HG03175 (cell line): ENCODE data around the gene TFAP2E.
A peak's percentile ranks its signal among the peaks of the same experiment; 100 is the strongest.
"Not testable (repeated sequence)": the region's sequence is repeated elsewhere in the genome, so short reads cannot be mapped to it uniquely, and the experiment has no call there.

Source experiments
- ATAC-seq: cut with Tn5 transposase; IDR thresholded peaks from one replicate; pipeline ENCODE4 v1.9.1; 2021; ENCODE audit warnings: mild to moderate bottlenecking, moderate library complexity; ENCODE audit not compliant: unreplicated experiment

The TFAP2E gene

GRCh38 chr1:35571263-35571662, 1.9 kb upstream of the TFAP2E start:
- no peak for ATAC-seq

GRCh38 chr1:35572296-35572695, 818 bp upstream of the TFAP2E start:
- no peak for ATAC-seq

- no peak for ATAC-seq
These were observed 1.1 kb downstream of the TFAP2E start for GRCh38 chr1:35574125-35574654.

- ATAC-seq = no peak
These were observed 1.7 kb downstream of the TFAP2E start for GRCh38 chr1:35574655-35575415.

- ATAC-seq = no peak
These were observed 2.4 kb downstream of the TFAP2E start for GRCh38 chr1:35575416-35575958.

GRCh38 chr1:35576061-35576765, 3.1 kb downstream of the TFAP2E start:
- ATAC-seq = no peak

GRCh38 chr1:35576766-35577070, 3.6 kb downstream of the TFAP2E start:
- ATAC-seq = not testable (repeated sequence)

GRCh38 chr1:35577071-35577998, 4.2 kb downstream of the TFAP2E start:
- ATAC-seq = peak; percentile 84

- no peak for ATAC-seq
These were observed 7.9 kb downstream of the TFAP2E start for GRCh38 chr1:35580949-35581388.

- not testable (repeated sequence) for ATAC-seq
These were observed 8.5 kb downstream of the TFAP2E start for GRCh38 chr1:35581621-35582020.

GRCh38 chr1:35585281-35585680, 12.2 kb downstream of the TFAP2E start:
- ATAC-seq = no peak

- not testable (repeated sequence) for ATAC-seq
These were observed 12.7 kb downstream of the TFAP2E start for GRCh38 chr1:35585805-35586204.

GRCh38 chr1:35586808-35587207, 13.7 kb downstream of the TFAP2E start:
- ATAC-seq = no peak

GRCh38 chr1:35587736-35588135, 14.6 kb downstream of the TFAP2E start:
- ATAC-seq = no peak

- no peak for ATAC-seq
These were observed 15.2 kb downstream of the TFAP2E start for GRCh38 chr1:35588197-35588910.

- no peak for ATAC-seq
These were observed 16.7 kb downstream of the TFAP2E start for GRCh38 chr1:35589516-35590427.

GRCh38 chr1:35590476-35591040, 17.4 kb downstream of the TFAP2E start:
- no peak for ATAC-seq

GRCh38 chr1:35591211-35591610, 18.1 kb downstream of the TFAP2E start:
- no peak for ATAC-seq
